Mucosa of descending colon (tissue), 3 donors: ENCODE measurements around the gene GNG14. TPM values are rescaled to one million over a fixed set of nuclear protein-coding genes. Genes with fewer than 3 reads are reported as not detected.

Experiments
- ATAC-seq: fragments of 200-7000 bp; cut with Tn5 transposase; one replicate; pipeline ENCODE4 v1.9.1; 2020; ENCODE audit warnings: mild to moderate bottlenecking, moderate library complexity
- DNase-seq, 3 donors: peaks; one replicate each; pipeline ENCODE4 v3.0.0-alpha.2; 2020
- H3K36me3 ChIP-seq: fragments of 200-600 bp; one replicate; pipeline ENCODE4 v1.8.0; 2021; ENCODE audit warnings: low read depth, mild to moderate bottlenecking
- H3K4me1 ChIP-seq: fragments of 200-600 bp; one replicate; pipeline ENCODE4 v1.8.0; 2021; ENCODE audit warnings: low read depth, mild to moderate bottlenecking
- H3K4me3 ChIP-seq: fragments of 200-600 bp; one replicate; pipeline ENCODE4 v1.8.0; 2021; ENCODE audit warnings: mild to moderate bottlenecking
- H3K9me3 ChIP-seq: fragments of 200-600 bp; one replicate; pipeline ENCODE4 v1.8.0; 2021; ENCODE audit warnings: mild to moderate bottlenecking
- intact Hi-C, 2 donors: fragments of 100-400 bp; cut with DNase I in 1 of 2; cut with micrococcal nuclease in 1 of 2; formaldehyde crosslinking; loops; one replicate each; pipeline versions ENCODE4 v1.11.0 to v1.11.1; 2022; cut with DNase I, micrococcal nuclease
- total RNA-seq, 3 donors: library from RNA; stranded (reverse); fragmentation: NEBNext Ultra II Directional in 2 of 3; extraction: Animal tissue kit (Norgen Biotek cat#: 25700) in 2 of 3; gene quantifications; one replicate each; pipeline versions ENCODE4 v1.2.1 to v1.2.4, GENCODE V29; 2021 to 2023
- TF ChIP-seq, protein P1 (sequence below): fragments of 200-600 bp; IDR thresholded peaks from one replicate; pipeline ENCODE4 v1.8.0; 2022; ENCODE audit warnings: antibody characterized with exemption, mild to moderate bottlenecking
- donor health status: DM: no; HTN: no; CAD: no; lungs with moderate emphysema.
- donor health status: DM: no; HTN: no; CAD: no.
- donor health status: DM: no; HTN: yes; CAD: no.

Gene GNG14
- total RNA-seq, 3 donors from 2014 or later: not detected

DNA sequence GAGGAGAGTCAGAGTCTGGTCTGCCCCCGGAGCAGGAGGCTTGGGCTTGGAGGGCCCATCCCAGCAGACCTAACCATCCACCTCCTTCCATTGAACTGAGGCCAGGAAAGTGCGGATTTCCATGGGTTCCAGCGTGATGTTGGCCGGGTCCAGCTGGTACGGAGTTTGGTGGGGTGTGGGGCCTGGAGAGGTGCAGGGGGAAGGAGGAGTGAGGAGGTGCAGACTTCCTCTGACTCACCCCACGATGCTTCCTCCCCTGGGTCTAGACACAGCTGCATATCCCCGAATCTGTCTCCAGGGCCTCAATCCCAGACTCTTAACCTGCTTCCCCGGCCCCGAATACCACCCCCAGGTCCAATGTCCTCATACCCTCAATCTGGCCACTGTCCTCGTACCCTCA is 41.2 kb upstream of the GNG14 start:
- Histone ChIP-seq H3K4me3 (no peak overlapping the region), H3K36me3 (no peaks in the 10 kb centered on the region), H3K9me3 (no peaks in the 10 kb centered on the region), H3K4me1 (peaks cover 5% of the 10 kb centered on the region)
- ATAC-seq (no peak), DNase-seq (no peak)
- TF ChIP-seq, protein P1, sequence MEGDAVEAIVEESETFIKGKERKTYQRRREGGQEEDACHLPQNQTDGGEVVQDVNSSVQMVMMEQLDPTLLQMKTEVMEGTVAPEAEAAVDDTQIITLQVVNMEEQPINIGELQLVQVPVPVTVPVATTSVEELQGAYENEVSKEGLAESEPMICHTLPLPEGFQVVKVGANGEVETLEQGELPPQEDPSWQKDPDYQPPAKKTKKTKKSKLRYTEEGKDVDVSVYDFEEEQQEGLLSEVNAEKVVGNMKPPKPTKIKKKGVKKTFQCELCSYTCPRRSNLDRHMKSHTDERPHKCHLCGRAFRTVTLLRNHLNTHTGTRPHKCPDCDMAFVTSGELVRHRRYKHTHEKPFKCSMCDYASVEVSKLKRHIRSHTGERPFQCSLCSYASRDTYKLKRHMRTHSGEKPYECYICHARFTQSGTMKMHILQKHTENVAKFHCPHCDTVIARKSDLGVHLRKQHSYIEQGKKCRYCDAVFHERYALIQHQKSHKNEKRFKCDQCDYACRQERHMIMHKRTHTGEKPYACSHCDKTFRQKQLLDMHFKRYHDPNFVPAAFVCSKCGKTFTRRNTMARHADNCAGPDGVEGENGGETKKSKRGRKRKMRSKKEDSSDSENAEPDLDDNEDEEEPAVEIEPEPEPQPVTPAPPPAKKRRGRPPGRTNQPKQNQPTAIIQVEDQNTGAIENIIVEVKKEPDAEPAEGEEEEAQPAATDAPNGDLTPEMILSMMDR: no peak
- intact Hi-C loops: no loop called here

DNA sequence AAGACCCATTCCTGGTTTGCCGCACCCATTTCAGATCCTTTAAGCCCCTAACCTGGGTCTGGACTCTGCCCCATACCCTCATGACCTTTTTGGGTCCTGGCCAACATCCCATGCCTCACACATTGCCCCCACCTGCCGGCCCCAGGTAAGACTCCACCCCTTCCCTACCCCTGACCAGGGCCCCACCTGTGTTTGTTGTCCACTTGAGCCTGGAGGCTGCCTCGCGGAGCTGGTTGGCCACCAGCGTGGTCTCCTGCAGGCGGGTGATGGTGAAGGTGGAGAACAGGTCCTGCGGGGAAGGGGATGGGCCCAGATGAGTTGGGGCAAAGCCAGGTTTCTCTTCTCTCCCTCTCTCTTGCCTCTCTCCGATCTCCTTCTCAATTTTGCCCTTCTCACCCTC is 40.8 kb upstream of the GNG14 start:
- Histone ChIP-seq H3K4me1 (peaks cover 5% of the 10 kb centered on the region), H3K36me3 (no peaks in the 10 kb centered on the region), H3K4me3 (no peak overlapping the region), H3K9me3 (no peaks in the 10 kb centered on the region)
- ATAC-seq (no peak), DNase-seq (no peak)
- intact Hi-C loops: no loop called here
- TF ChIP-seq, protein P1: no peak

DNA sequence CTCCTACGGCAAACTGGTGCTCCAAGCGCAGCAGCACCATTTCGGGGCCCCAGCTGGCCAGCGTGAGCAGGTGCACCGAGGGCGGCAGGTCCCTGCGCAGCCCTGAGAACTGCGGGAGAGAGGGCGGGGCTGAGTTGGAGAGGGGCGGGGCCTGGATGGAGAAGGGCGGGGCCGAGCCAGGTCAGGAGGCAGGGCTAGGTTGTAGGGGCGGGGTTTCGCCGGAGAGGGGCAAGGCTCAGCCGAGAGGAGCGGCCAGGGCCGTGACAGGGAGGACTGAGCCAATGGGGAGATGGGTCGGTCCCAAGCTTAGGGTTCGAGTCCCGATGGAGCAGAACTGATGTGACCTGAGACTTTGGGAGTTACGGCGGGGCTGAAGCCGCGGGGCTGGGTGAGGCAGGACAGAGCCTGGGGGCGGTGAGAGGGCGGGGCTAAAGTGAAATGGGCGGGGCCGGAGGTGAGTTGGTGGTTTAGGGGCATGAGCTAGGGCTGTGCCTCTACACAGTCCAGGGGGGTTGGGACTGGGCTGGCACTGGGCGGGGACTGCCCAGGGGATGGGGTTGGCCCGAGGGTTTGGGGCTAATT is 40.2 kb upstream of the GNG14 start:
- Histone ChIP-seq H3K36me3 (no peaks in the 10 kb centered on the region), H3K4me3 (no peak overlapping the region), H3K9me3 (no peaks in the 10 kb centered on the region), H3K4me1 (peaks cover 5% of the 10 kb centered on the region)
- TF ChIP-seq, protein P1: no peak
- DNase-seq: peak; percentile 82 to 90 (median 83)
- peak; percentile 99 for ATAC-seq
- intact Hi-C loops: no loop called here

DNA sequence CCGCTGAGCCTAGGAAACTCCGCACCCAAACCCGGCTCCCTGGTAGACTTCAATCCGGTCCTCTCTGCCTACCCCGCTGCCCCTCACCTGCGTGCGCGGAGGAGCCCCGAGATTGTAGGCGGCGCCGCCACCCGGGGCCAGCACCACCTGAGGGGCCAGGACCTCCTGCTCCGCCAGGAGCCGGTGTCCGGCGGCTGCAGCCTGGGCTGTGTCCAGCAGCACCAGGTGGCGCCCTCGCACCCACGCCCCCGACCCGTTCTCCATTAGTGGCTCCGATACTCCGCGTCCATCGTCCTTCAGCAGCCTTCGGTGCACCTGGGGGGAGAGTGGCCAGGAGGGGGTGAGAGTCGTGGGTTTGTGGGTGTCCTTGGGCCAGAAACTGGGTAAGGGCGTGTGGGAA is 39.7 kb upstream of the GNG14 start:
- ATAC-seq (peak; percentile 42), DNase-seq (no peak)
- Histone ChIP-seq H3K36me3 (no peaks in the 10 kb centered on the region), H3K4me3 (no peak overlapping the region), H3K9me3 (no peaks in the 10 kb centered on the region), H3K4me1 (peaks cover 5% of the 10 kb centered on the region)
- intact Hi-C loops: no loop called here
- TF ChIP-seq, protein P1: no peak

DNA sequence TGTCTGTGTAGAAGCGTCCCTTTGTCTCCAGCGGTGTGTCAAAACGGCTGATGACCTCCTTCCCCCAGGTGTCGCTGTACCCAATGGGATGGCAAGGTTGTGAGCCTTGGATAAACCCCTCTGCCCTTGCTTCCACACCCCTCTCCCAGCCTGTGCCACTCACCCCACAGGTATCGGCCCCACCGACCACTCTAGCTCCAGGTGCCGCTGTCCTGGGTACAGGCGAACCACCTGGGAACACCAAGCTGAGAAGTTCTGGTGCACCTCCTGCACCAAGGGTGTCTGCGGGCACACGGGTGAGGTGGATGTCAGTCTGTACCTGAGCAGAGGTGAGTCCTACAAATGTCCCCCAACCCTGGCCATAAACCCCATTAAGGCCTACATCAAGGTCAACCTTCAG is 37.9 kb upstream of the GNG14 start:
- H3K4me1 ChIP-seq: peaks cover 5% of the 10 kb centered on the region
- TF ChIP-seq, protein P1: no peak
- no peaks in the 10 kb centered on the region for H3K36me3 ChIP-seq
- intact Hi-C loops: no loop called here
- ATAC-seq: no peak
- H3K4me3 ChIP-seq: no peak overlapping the region
- no peak for DNase-seq
- H3K9me3 ChIP-seq: no peaks in the 10 kb centered on the region

DNA sequence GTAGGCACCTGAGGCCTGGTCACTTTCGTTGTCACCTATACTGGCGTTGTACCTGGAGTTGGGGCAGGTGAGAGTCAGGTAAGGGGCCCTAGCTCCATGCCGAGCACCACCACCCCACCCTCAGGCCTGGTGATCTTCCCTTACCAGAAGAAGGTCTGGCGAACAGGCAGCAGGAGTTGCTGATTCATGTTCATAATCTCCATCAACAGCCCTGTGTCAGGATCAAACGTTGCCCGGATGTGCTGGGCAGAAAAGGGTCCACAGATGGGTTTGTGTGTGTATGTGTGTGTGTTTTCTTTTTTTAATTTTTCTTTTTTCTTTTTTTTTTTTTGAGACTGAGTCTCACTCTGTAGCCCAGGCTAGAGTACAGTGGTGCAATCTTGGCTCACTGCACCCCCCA is 35.6 kb upstream of the GNG14 start:
- H3K36me3 ChIP-seq: no peaks in the 10 kb centered on the region
- intact Hi-C loops: no loop called here
- peaks cover 5% of the 10 kb centered on the region for H3K4me1 ChIP-seq
- DNase-seq: no peak
- H3K9me3 ChIP-seq: no peaks in the 10 kb centered on the region
- H3K4me3 ChIP-seq: no peak overlapping the region
- TF ChIP-seq, protein P1: no peak
- ATAC-seq: no peak
